ENCODE measurements around the gene DNM3. TPM values are rescaled to one million over a fixed set of nuclear protein-coding genes. Genes with fewer than 3 reads are reported as not detected.

DNM3 gene
- total and polyA plus RNA-seq, 10 of the 15 experiments (the other 5 are each of a cell fraction or from before 2014, with no cell fraction given): 0.03 to 1.5 (median 0.08) TPM; not detected in 3

GRCh38 chr1:172381946-172382345, 540.6 kb downstream of the DNM3 start:
- Histone ChIP-seq H2AFZ (ENCODE audit: control insufficient read depth, low read depth, low read length) (no peak overlapping the region; the same call in 1 of the 2 replicates), H3K27ac (ENCODE audit: control insufficient read depth, insufficient read depth) (peak overlapping the region; percentile 93), H3K9me3 (replicated peaks; ENCODE audit: control insufficient read depth, insufficient read depth, low read length) (peaks cover 4% of the 10 kb centered on the region; the same call in 1 of the 3 replicates), H3K27me3 (replicated peaks in 1 of 2; ENCODE audit: control insufficient read depth in 2 of 2, insufficient read depth in 2 of 2, low read length in 1 of 2) (no peaks in the 10 kb centered on the region), H3K4me3 (no peak overlapping the region), H3K9ac (ENCODE audit: control insufficient read depth, insufficient read depth, low read length) (no peak overlapping the region), H3K36me3 (ENCODE audit: control insufficient read depth in 2 of 2, insufficient read depth in 2 of 2, low read length in 1 of 2) (no peaks in the 10 kb centered on the region), H3K4me2 (ENCODE audit: control insufficient read depth, insufficient read depth) (no peak overlapping the region), H3K4me1 (ENCODE audit: control insufficient read depth, insufficient read depth, low read length) (peaks cover 16% of the 10 kb centered on the region), H3K79me2 (ENCODE audit: control insufficient read depth, insufficient read depth, low read length) (no peaks in the 10 kb centered on the region), H4K20me1 (ENCODE audit: control insufficient read depth, insufficient read depth) (no peaks in the 10 kb centered on the region)
- RAD21 ChIA-PET (ENCODE audit: unreplicated experiment): interaction anchor here (0.9 to 3.6 kb wide), 10 partner anchors 9 to 379 kb away, joined by 3 to 75 read pairs (median 10); no protein-coding TSS in a partner anchor
- no peak for TF ChIP-seq ETV6 (conservative IDR thresholded peaks at IDR 0.05 in 1 of 2, IDR thresholded peaks at IDR 0.05 in 1 of 2; ENCODE audit: borderline replicate concordance in 1 of 2, low read depth in 1 of 2)
- TF ChIP-seq EZH2 (IDR thresholded peaks at IDR 0.05; ENCODE audit: borderline replicate concordance, control insufficient read depth, low read depth, low read length): no peak
- TF ChIP-seq E2F4 (IDR thresholded peaks at IDR 0.05; ENCODE audit: low read depth, low read length): no peak
- no peak for TF ChIP-seq NFYA (IDR thresholded peaks at IDR 0.05; ENCODE audit: borderline replicate concordance, low read depth, low read length)
- no peak for TF ChIP-seq SMAD5 (IDR thresholded peaks at IDR 0.05; ENCODE audit: low read depth)
- TF ChIP-seq ZNF274 (IDR thresholded peaks at IDR 0.05; ENCODE audit: insufficient read depth, insufficient read length): no peak
- no peak for TF ChIP-seq MEF2B (IDR thresholded peaks at IDR 0.05; ENCODE audit: partially characterized antibody, poor library complexity, severe bottlenecking)
- TF ChIP-seq IRF4 (IDR thresholded peaks at IDR 0.05; ENCODE audit: low read depth, low read length): no peak
- no peak for ATAC-seq
- SMC1A ChIA-PET (ENCODE audit: uncharacterized antibody, unreplicated experiment): interaction anchor here (0.8 to 16.9 kb wide), 10 partner anchors 14 to 379 kb away, joined by 3 to 345 read pairs (median 3); no protein-coding TSS in a partner anchor
- CTCF ChIA-PET: interaction anchor here (0.7 to 7.0 kb wide), 7 partner anchors 9 to 380 kb away, joined by 3 to 64 read pairs (median 4); no protein-coding TSS in a partner anchor
- in situ Hi-C loops (cut with MboI): no loop called here
- FAIRE-seq: no peak
- TSS peak; percentile 77 for BruUV-seq (replicated peaks)
- no peak for DNase-seq (ENCODE audit: low read depth, low spot score)
- WGBS (ENCODE audit: insufficient coverage, insufficient replicate concordance, low lambda C conversion rate, missing lambda C conversion rate): 74% methylated on average over 2 of the region's 2 CpGs
- POLR2A ChIA-PET: interaction anchor here (1.0 to 2.8 kb wide), 6 partner anchors 9 to 41 kb away, joined by 4 to 42 read pairs (median 19); no protein-coding TSS in a partner anchor
- intact Hi-C loops (cut with micrococcal nuclease; ENCODE audit: unreplicated experiment): loop anchor here (1.0 to 2.0 kb wide), 3 partner anchors 8 to 40 kb away; no protein-coding TSS in a partner anchor

Data from GM12878 (cell line).